ENCODE measurements around the gene ASH1L.

DNA sequence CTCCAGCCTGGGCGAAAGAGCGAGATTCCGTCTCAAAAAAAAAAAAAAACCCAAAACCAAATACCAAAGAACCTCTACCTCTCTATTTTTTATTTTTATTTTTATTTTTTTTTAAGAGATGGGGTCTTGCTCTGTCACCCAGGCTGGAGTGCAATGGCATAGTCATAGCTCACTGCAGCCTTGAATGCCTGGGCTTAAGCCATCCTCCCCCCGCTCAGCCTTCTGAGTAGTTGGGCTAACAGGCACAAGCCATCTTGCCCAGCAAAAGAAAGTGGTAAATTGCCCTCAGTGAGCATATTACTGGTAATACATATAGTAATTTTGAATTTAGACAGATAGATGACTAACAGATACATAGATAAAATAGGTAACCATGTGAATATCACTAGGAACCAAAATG, 77.4 kb downstream of the ASH1L start:
- TF ChIP-seq, protein P1, sequence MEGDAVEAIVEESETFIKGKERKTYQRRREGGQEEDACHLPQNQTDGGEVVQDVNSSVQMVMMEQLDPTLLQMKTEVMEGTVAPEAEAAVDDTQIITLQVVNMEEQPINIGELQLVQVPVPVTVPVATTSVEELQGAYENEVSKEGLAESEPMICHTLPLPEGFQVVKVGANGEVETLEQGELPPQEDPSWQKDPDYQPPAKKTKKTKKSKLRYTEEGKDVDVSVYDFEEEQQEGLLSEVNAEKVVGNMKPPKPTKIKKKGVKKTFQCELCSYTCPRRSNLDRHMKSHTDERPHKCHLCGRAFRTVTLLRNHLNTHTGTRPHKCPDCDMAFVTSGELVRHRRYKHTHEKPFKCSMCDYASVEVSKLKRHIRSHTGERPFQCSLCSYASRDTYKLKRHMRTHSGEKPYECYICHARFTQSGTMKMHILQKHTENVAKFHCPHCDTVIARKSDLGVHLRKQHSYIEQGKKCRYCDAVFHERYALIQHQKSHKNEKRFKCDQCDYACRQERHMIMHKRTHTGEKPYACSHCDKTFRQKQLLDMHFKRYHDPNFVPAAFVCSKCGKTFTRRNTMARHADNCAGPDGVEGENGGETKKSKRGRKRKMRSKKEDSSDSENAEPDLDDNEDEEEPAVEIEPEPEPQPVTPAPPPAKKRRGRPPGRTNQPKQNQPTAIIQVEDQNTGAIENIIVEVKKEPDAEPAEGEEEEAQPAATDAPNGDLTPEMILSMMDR (IDR thresholded peaks at IDR 0.05): no peak
- TF ChIP-seq POLR2A (IDR thresholded peaks at IDR 0.05) (no peak), POLR2AphosphoS5 (IDR thresholded peaks at IDR 0.05) (no peak)

Measured in breast epithelium (tissue), 3 donors.